ENCODE measurements around the gene SNX18.

SNX18 gene, protein sequence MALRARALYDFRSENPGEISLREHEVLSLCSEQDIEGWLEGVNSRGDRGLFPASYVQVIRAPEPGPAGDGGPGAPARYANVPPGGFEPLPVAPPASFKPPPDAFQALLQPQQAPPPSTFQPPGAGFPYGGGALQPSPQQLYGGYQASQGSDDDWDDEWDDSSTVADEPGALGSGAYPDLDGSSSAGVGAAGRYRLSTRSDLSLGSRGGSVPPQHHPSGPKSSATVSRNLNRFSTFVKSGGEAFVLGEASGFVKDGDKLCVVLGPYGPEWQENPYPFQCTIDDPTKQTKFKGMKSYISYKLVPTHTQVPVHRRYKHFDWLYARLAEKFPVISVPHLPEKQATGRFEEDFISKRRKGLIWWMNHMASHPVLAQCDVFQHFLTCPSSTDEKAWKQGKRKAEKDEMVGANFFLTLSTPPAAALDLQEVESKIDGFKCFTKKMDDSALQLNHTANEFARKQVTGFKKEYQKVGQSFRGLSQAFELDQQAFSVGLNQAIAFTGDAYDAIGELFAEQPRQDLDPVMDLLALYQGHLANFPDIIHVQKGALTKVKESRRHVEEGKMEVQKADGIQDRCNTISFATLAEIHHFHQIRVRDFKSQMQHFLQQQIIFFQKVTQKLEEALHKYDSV

DNA sequence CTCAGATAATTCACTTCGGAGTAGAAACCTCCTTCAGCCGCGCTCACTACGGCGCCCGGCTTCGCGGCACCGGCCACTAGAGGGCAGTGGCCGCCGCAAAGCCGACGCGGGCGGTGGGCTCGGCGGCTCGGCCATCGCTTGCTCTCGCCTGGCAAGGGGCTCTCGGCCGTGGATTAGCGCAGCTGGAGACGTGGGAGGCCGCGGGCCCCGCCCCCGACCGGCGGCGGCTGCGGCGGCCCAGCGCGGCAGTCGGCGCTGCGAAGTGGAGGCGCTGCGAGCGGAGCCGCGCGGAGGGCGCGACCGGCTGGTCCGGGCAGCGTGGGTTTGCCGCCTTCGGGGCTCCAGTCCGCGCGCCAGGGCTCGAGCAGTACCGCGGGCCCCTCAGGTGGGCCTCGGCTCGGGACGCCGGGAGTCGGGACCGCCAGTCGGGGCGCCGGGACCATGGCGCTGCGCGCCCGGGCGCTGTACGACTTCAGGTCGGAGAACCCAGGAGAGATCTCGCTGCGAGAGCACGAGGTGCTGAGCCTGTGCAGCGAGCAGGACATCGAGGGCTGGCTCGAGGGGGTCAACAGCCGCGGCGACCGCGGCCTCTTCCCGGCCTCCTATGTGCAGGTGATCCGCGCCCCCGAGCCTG is at the start of gene SNX18:
Gene SNX18 (plus strand): TSS at position 248 of the 634 bp plus-strand sequence. CDS start 194 bp downstream, at position 442.
- ATAC-seq (ENCODE audit: low read depth) (peak; percentile 79), DNase-seq (ENCODE audit: low spot score) (peak; percentile 94)
- H3K36me3 ChIP-seq (ENCODE audit: low read depth): peaks cover 8% of the 10 kb centered on the region
- TF ChIP-seq, protein P1, sequence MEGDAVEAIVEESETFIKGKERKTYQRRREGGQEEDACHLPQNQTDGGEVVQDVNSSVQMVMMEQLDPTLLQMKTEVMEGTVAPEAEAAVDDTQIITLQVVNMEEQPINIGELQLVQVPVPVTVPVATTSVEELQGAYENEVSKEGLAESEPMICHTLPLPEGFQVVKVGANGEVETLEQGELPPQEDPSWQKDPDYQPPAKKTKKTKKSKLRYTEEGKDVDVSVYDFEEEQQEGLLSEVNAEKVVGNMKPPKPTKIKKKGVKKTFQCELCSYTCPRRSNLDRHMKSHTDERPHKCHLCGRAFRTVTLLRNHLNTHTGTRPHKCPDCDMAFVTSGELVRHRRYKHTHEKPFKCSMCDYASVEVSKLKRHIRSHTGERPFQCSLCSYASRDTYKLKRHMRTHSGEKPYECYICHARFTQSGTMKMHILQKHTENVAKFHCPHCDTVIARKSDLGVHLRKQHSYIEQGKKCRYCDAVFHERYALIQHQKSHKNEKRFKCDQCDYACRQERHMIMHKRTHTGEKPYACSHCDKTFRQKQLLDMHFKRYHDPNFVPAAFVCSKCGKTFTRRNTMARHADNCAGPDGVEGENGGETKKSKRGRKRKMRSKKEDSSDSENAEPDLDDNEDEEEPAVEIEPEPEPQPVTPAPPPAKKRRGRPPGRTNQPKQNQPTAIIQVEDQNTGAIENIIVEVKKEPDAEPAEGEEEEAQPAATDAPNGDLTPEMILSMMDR (IDR thresholded peaks at IDR 0.05; ENCODE audit: poor library complexity, severe bottlenecking): peak; percentile 100
- peak within 1 kb of the TSS; percentile 94 for H3K4me3 ChIP-seq (ENCODE audit: severe bottlenecking)
- H3K9me3 ChIP-seq (ENCODE audit: severe bottlenecking): no peaks in the 10 kb centered on the region
- peaks cover 18% of the 10 kb centered on the region for H3K4me1 ChIP-seq (ENCODE audit: insufficient read depth, poor library complexity, severe bottlenecking)
- no peaks in the 10 kb centered on the region for H3K27me3 ChIP-seq (ENCODE audit: insufficient read depth, poor library complexity, severe bottlenecking)
- peak within 1 kb of the TSS; percentile 33 for H3K27ac ChIP-seq (ENCODE audit: poor library complexity, severe bottlenecking)

DNA sequence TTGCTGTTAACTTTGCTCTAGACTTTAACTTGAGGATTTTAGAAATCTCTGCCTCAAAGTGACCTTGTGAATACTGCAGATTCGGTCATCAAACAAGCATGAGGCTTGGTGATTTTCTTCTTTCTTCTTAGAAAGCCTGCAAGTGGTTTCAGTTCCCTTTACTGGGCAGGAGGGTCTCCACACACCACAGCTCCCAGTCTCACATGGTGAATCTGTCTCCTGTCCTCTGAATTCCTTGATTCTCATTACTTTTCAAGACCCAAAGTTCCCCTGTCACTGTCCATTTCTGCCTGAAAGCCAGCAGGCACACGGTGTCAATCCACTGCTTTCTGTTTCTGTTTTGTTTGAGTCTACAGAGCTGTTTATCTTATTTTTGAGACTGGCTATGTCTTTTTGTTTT is 47.9 kb upstream of the SNX18 start:
- no peak overlapping the region for H3K4me3 ChIP-seq (ENCODE audit: severe bottlenecking)
- no peaks in the 10 kb centered on the region for H3K4me1 ChIP-seq (ENCODE audit: insufficient read depth, poor library complexity, severe bottlenecking)
- TF ChIP-seq, protein P1 (IDR thresholded peaks at IDR 0.05; ENCODE audit: poor library complexity, severe bottlenecking): no peak
- no peaks in the 10 kb centered on the region for H3K9me3 ChIP-seq (ENCODE audit: severe bottlenecking)
- no peaks in the 10 kb centered on the region for H3K36me3 ChIP-seq (ENCODE audit: low read depth)
- H3K27ac ChIP-seq (ENCODE audit: poor library complexity, severe bottlenecking): no peak overlapping the region
- DNase-seq (ENCODE audit: low spot score): no peak
- no peak for ATAC-seq (ENCODE audit: low read depth)
- H3K27me3 ChIP-seq (ENCODE audit: insufficient read depth, poor library complexity, severe bottlenecking): no peaks in the 10 kb centered on the region

DNA sequence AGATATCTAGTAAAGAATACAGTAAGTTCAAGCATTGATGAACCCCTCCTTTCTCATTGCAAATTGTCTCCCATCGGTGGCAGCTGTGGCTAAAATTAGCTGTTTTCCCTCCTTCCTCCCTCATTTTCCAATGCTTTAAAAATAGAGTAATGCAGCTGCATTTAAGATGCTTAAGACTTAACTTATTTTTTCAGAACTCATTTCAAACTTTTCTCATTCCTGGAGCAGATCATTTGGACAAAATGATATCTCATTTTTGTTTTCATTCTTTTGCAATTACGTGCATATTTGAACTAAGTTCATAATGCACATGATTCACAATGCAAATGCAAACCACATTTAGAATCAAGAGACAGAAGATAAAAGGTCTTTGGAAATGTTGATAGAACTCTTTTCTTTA is 47.4 kb upstream of the SNX18 start:
- TF ChIP-seq, protein P1 (IDR thresholded peaks at IDR 0.05; ENCODE audit: poor library complexity, severe bottlenecking): no peak
- ATAC-seq (ENCODE audit: low read depth) (no peak), DNase-seq (ENCODE audit: low spot score) (no peak)
- Histone ChIP-seq H3K36me3 (ENCODE audit: low read depth) (no peaks in the 10 kb centered on the region), H3K27me3 (ENCODE audit: insufficient read depth, poor library complexity, severe bottlenecking) (no peaks in the 10 kb centered on the region), H3K4me1 (ENCODE audit: insufficient read depth, poor library complexity, severe bottlenecking) (no peaks in the 10 kb centered on the region), H3K27ac (ENCODE audit: poor library complexity, severe bottlenecking) (no peak overlapping the region), H3K4me3 (ENCODE audit: severe bottlenecking) (no peak overlapping the region), H3K9me3 (ENCODE audit: severe bottlenecking) (no peaks in the 10 kb centered on the region)

- Histone ChIP-seq H3K4me1 (ENCODE audit: insufficient read depth, poor library complexity, severe bottlenecking) (no peaks in the 10 kb centered on the region), H3K36me3 (ENCODE audit: low read depth) (no peaks in the 10 kb centered on the region), H3K4me3 (ENCODE audit: severe bottlenecking) (no peak overlapping the region), H3K27me3 (ENCODE audit: insufficient read depth, poor library complexity, severe bottlenecking) (no peaks in the 10 kb centered on the region), H3K27ac (ENCODE audit: poor library complexity, severe bottlenecking) (no peak overlapping the region), H3K9me3 (ENCODE audit: severe bottlenecking) (no peaks in the 10 kb centered on the region)
- no peak for ATAC-seq (ENCODE audit: low read depth)
- no peak for DNase-seq (ENCODE audit: low spot score)
- TF ChIP-seq, protein P1 (IDR thresholded peaks at IDR 0.05; ENCODE audit: poor library complexity, severe bottlenecking): no peak
These were observed 46.9 kb upstream of the SNX18 start for GRCh38 chr5:54470677-54471076.

Measured in RWPE2 (cell line).